Ovary (tissue), 9 donors: ENCODE measurements around the gene LETM1. TPM values are rescaled to one million over a fixed set of nuclear protein-coding genes. Genes with fewer than 3 reads are reported as not detected.

ENCODE experiments used
- DNase-seq, 5 donors: peaks; one replicate each; pipeline ENCODE4 v3.0.0-alpha.2; 2019 to 2020
- H3K27ac ChIP-seq, 2 donors: fragments of 200-600 bp; one replicate each; pipeline versions ENCODE4 v1.5.1 to v1.8.0; 2019 to 2022
- H3K27me3 ChIP-seq: fragments of 200-600 bp; one replicate; pipeline ENCODE4 v1.8.0; 2022
- H3K36me3 ChIP-seq: fragments of 200-600 bp; sonication (generic); one replicate; pipeline ENCODE4 v1.5.1; 2019
- H3K4me1 ChIP-seq: one replicate; pipeline ENCODE4 v1.8.1; 2013; ENCODE audit warnings: mild to moderate bottlenecking, moderate library complexity; ENCODE audit not compliant: insufficient read depth
- H3K4me3 ChIP-seq: fragments of 200-600 bp; sonication (generic); one replicate; pipeline ENCODE4 v1.5.1; 2017
- H3K9me3 ChIP-seq, 2 donors: fragments of 200-600 bp in 1 of 2; sonication (generic) in 1 of 2; one replicate each; pipeline versions ENCODE4 v1.5.1 to v1.8.1; 2013 to 2019; ENCODE audit warnings: mild to moderate bottlenecking in 1 of 2, moderate library complexity in 1 of 2
- EP300 ChIP-seq: sonication (generic); formaldehyde crosslinking; IDR thresholded peaks from one replicate; pipeline ENCODE4 v1.6.1; 2017; ENCODE audit warnings: antibody characterized with exemption
- POLR2A ChIP-seq: fragments of 450-650 bp; IDR thresholded peaks from one replicate; pipeline ENCODE4 v1.6.1; 2017; ENCODE audit warnings: antibody characterized with exemption, mild to moderate bottlenecking, moderate library complexity
- WGBS, 3 donors: extraction: QIAGEN DNeasy Blood & Tissue Kit in 1 of 3; methylation state at CpG; one replicate each; pipeline versions ENCODE4 v1.1.5 to v1.1.7; 2013 to 2017; 5-methylcytosine and 5-hydroxymethylcytosine counted together
- intact Hi-C, 4 donors: fragments of 100-400 bp; cut with DNase I; formaldehyde crosslinking; loops; one replicate each; pipeline versions ENCODE4 v1.11.0 to v1.15.1; 2022 to 2023
- polyA plus RNA-seq, 2 donors: library from polyadenylated mRNA; stranded (reverse); fragments of 200-250 nt in 1 of 2; fragments of 350-450 nt in 1 of 2; fragmentation: Illumina TruSeq in 1 of 2; extraction: RNeasy Lipid Tissue Mini Kit (QIAGEN cat#74804) in 1 of 2; gene quantifications; one replicate each; pipeline ENCODE4 v1.2.3, GENCODE V29; 2013 to 2014
- total RNA-seq, 7 donors: library from RNA; depleted of rRNA in 2 of 7; stranded (reverse); fragments of >200 nt in 2 of 7; fragmentation: NEBNext Ultra II Directional in 3 of 7; extraction: Animal tissue kit (Norgen Biotek cat#: 25700) in 3 of 7; gene quantifications; one replicate each; pipeline versions ENCODE4 v1.1.0 to v1.2.4, GENCODE V29; 2016 to 2023
- TF ChIP-seq, protein P1 (sequence below), 3 donors: fragments of 450-650 bp in 2 of 3; fragments of 200-600 bp in 1 of 3; IDR thresholded peaks; one replicate each; pipeline versions ENCODE4 v1.5.1 to v1.8.0; 2016 to 2022; ENCODE audit warnings: antibody characterized with exemption in 3 of 3, mild to moderate bottlenecking in 1 of 3
- donor health status: DM: no; HTN: no; CAD: no; lungs with moderate emphysema.
- donor health status: DM: no; HTN: no; CAD: no.
- donor health status: Bipolar disorder and iron deficiency.
- donor health status: DM: yes; HTN: yes; CAD: no.
- donor health status: DM: no; HTN: no; CAD: no.
- donor health status: DM: yes; HTN: yes; CAD: no.

Gene LETM1
- total and polyA plus RNA-seq, 9 donors: 9.3 to 43.6 (median 30.5) TPM

DNA sequence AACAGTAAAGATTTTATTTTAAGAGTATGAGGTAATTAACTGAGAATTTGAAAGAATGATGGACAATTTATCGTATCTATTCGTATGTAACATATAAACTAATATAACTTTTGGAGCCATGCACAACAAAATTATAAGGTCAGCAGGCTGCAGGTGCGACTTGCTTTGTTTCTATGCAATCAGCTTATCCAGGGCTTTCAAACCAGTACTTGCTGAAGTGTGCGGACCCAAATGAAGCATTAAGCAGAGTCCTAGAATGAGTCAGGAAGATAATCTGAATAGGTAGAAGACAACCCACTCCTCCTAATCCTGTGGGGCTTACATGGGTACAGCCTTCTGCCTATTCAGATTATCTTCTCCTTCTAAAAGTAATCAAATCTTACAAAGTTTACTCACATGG, 17.3 kb upstream of the LETM1 start:
- intact Hi-C loops: no loop called here
- Histone ChIP-seq H3K27ac (no peak overlapping the region), H3K36me3 (no peaks in the 10 kb centered on the region), H3K4me1 (no peaks in the 10 kb centered on the region), H3K9me3 (no peaks in the 10 kb centered on the region), H3K27me3 (no peaks in the 10 kb centered on the region), H3K4me3 (no peak overlapping the region)
- no peak for DNase-seq
- TF ChIP-seq, protein P1, sequence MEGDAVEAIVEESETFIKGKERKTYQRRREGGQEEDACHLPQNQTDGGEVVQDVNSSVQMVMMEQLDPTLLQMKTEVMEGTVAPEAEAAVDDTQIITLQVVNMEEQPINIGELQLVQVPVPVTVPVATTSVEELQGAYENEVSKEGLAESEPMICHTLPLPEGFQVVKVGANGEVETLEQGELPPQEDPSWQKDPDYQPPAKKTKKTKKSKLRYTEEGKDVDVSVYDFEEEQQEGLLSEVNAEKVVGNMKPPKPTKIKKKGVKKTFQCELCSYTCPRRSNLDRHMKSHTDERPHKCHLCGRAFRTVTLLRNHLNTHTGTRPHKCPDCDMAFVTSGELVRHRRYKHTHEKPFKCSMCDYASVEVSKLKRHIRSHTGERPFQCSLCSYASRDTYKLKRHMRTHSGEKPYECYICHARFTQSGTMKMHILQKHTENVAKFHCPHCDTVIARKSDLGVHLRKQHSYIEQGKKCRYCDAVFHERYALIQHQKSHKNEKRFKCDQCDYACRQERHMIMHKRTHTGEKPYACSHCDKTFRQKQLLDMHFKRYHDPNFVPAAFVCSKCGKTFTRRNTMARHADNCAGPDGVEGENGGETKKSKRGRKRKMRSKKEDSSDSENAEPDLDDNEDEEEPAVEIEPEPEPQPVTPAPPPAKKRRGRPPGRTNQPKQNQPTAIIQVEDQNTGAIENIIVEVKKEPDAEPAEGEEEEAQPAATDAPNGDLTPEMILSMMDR (IDR thresholded peaks at IDR 0.05): no peak
- TF ChIP-seq EP300: no peak
- TF ChIP-seq POLR2A: no peak
- WGBS, 3 donors: 89 to 93% (median 89%) methylated on average over 4 of the region's 4 CpGs

DNA sequence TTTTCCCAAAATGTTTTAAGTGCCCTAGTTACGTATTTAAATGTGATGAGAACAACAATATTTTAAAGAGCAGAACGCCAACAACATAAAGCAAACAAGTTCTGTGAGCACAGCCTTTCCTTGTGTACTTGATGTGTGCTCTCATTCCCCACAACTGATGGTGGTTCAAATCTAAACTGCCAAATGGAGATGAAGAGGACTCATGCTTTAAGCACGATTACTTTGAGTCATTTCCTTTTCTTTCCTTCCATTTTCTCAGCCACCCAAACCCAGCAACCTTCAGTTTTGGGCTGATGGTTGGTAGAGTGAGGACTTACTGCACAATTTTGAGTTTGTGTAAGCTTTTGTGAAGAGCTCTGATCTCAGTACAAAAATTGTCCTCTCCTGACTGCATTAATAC, 16.9 kb upstream of the LETM1 start:
- Histone ChIP-seq H3K36me3 (no peaks in the 10 kb centered on the region), H3K9me3 (no peaks in the 10 kb centered on the region), H3K27me3 (no peaks in the 10 kb centered on the region), H3K4me3 (no peak overlapping the region), H3K4me1 (no peaks in the 10 kb centered on the region), H3K27ac (no peak overlapping the region)
- WGBS, 3 donors: 65 to 69% (median 66%) methylated on average over 3 of the region's 3 CpGs
- no peak for DNase-seq
- intact Hi-C loops: no loop called here
- no peak for TF ChIP-seq POLR2A
- TF ChIP-seq, protein P1 (IDR thresholded peaks at IDR 0.05): no peak
- TF ChIP-seq EP300: no peak

DNA sequence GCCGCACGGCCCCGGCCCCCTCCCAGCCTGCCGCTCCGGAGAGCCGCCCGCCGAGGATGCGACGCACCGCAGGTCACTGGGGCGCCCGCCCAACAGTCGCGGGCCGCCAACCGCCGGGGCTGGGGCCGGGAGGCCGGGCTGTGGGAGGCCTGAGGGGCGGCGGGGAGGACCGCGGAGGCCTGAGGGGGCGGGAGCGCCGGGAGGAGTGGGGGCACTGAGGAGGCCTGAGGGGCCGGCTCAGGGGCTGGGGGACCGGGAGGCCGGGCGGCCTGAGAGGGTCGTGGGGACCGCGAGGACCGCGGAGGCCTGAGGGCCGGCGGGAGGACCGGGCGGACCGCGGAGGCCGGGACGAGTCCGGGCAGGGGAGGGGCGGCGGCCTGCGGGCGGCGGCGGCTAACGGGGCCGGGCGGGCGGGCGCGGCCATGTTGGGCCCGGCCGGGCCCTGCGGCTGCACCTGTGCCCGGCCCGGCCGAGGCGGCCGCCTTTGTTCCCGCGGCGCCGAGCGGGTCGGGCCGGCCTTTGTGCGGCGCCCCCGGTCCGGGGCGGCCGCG, 15.6 kb upstream of the LETM1 start:
- Histone ChIP-seq H3K9me3 (no peaks in the 10 kb centered on the region), H3K4me3 (peak overlapping the region; percentile 95), H3K36me3 (no peaks in the 10 kb centered on the region), H3K27me3 (no peaks in the 10 kb centered on the region), H3K4me1 (no peaks in the 10 kb centered on the region), H3K27ac (peak overlapping the region; percentile 79 to 89)
- TF ChIP-seq EP300 (no peak), POLR2A (no peak)
- TF ChIP-seq, protein P1 (IDR thresholded peaks at IDR 0.05): no peak
- peak in 4 of 5 donors; percentile 26 to 64 (median 60) for DNase-seq
- intact Hi-C loops: no loop called here
- WGBS, 3 donors: 0 to 1% (median 1%) methylated on average over 14 to 77 of the region's 79 CpGs

DNA sequence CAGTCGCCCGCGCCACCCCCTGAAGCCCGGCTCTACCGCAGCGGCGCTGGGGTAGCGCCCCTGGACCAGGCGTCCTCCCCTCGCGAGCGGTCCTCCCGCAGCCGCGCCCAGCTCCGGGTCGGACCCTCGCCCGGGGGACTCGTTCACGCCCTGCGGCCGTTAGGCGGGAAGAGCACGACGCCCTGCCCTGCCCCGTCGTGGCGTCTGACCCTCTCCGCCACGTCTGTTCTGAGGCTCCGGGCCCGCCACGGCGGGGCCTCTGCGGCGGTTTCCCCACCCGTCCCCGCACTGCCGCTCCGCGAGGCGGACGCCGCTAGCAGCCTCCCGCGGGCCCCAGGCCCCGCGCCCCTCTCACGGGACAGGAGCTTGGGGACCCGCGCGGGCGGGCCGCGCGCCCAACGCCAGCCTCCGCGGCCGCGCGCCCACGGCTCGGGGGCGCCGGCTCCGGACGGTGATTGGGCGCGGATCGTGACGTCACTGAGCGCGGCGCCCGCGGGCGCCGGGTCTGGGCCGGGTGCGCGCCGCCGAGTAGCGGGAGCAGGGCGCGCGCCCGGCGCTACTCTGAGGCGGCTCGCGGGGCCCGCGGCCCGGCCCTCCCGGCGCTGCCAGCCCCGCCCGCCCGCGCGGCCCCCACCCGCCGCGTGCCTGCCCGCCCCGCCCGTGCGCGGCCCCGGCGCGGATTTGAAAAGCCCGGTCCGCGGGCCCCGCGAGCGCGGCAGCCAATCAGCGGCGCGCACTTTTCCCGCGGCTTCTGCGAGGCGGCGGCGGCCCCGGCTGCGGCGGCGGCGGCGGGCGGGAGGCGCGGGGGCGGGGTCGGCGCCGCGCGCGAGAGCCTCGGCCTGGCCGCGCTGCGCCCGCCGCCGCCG, 14.9 kb upstream of the LETM1 start, which contains the start of gene NSD2:
TSS of gene NSD2 (plus strand) at position 816 of the 866 bp plus-strand sequence. CDS start 29,262 bp downstream, outside the sequence.
- no peaks in the 10 kb centered on the region for H3K36me3 ChIP-seq
- no peaks in the 10 kb centered on the region for H3K9me3 ChIP-seq
- no peaks in the 10 kb centered on the region for H3K27me3 ChIP-seq
- no peaks in the 10 kb centered on the region for H3K4me1 ChIP-seq
- 0 to 1% (median 1%) methylated on average over 24 to 150 of the region's 155 CpGs for WGBS, 3 donors
- H3K4me3 ChIP-seq: peak within 1 kb of the TSS; percentile 95
- peak; percentile 83 to 92 (median 89) for DNase-seq
- intact Hi-C loops: no loop called here
- H3K27ac ChIP-seq: peak within 1 kb of the TSS; percentile 90 to 96
- TF ChIP-seq POLR2A (peak; percentile 63), EP300 (no peak)
- TF ChIP-seq, protein P1 (IDR thresholded peaks at IDR 0.05): peak in 1 of 3 donors; percentile 26
